ENCODE results near the gene GARIN1A.

GRCh38 chr7:128687131-128687530, 15.0 kb downstream of the GARIN1A start:
- TF ChIP-seq CTCF (IDR thresholded peaks at IDR 0.05) (no peak), POLR2A (IDR thresholded peaks at IDR 0.05) (no peak)

Data from Peyer's patch (tissue), 4 donors.